ENCODE data around the gene NEGR1. TPM values are rescaled to one million over a fixed set of nuclear protein-coding genes. Genes with fewer than 3 reads are reported as not detected.

Gene NEGR1
- total and polyA plus RNA-seq, 11 donors: 1.7 to 11.3 (median 6.8) TPM

GRCh38 chr1:72141875-72142274 lies 140.5 kb downstream of the NEGR1 start:
- Histone ChIP-seq H3K4me3 (no peak overlapping the region), H3K36me3 (no peaks in the 10 kb centered on the region), H3K27me3 (no peaks in the 10 kb centered on the region), H3K9me3 (peaks cover 0 to 14% (median 3%) of the 10 kb centered on the region in 12 donors), H3K27ac (no peak overlapping the region), H3K4me1 (no peaks in the 10 kb centered on the region)
- intact Hi-C loops (cut with DNase I): no loop called here
- WGBS, 4 donors: 75 to 84% (median 81%) methylated on average over 4 of the region's 4 CpGs
- TF ChIP-seq CTCF (IDR thresholded peaks at IDR 0.05): no peak
- no peak for TF ChIP-seq POLR2A (IDR thresholded peaks at IDR 0.05)
- ATAC-seq (no peak), DNase-seq (no peak)

- 71 to 86% (median 82%) methylated on average over 2 of the region's 2 CpGs for WGBS, 4 donors
- Histone ChIP-seq H3K27me3 (no peaks in the 10 kb centered on the region), H3K36me3 (no peaks in the 10 kb centered on the region), H3K9me3 (peaks cover 0 to 17% (median 3%) of the 10 kb centered on the region in 12 donors), H3K27ac (no peak overlapping the region), H3K4me3 (no peak overlapping the region), H3K4me1 (no peaks in the 10 kb centered on the region)
- no peak for TF ChIP-seq CTCF (IDR thresholded peaks at IDR 0.05)
- no peak for DNase-seq
- ATAC-seq: no peak
- intact Hi-C loops (cut with DNase I): no loop called here
Observed at GRCh38 chr1:72140222-72140621, 142.1 kb downstream of the NEGR1 start.

- TF ChIP-seq POLR2A (IDR thresholded peaks at IDR 0.05) (no peak), CTCF (IDR thresholded peaks at IDR 0.05) (no peak)
- WGBS, 4 donors: 70 to 77% (median 76%) methylated on average over 1 of the region's 1 CpG
- Histone ChIP-seq H3K27me3 (no peaks in the 10 kb centered on the region), H3K9me3 (peaks cover 0 to 17% (median 3%) of the 10 kb centered on the region in 12 donors), H3K36me3 (no peaks in the 10 kb centered on the region), H3K27ac (no peak overlapping the region), H3K4me1 (no peaks in the 10 kb centered on the region), H3K4me3 (no peak overlapping the region)
- intact Hi-C loops (cut with DNase I): no loop called here
- ATAC-seq: no peak
- no peak for DNase-seq
Observed at GRCh38 chr1:72137656-72138055, 144.7 kb downstream of the NEGR1 start.

GRCh38 chr1:72129869-72130268 lies 152.5 kb downstream of the NEGR1 start:
- H3K9me3 ChIP-seq: no peaks in the 10 kb centered on the region
- H3K27me3 ChIP-seq: no peaks in the 10 kb centered on the region
- DNase-seq: no peak
- no peak overlapping the region for H3K4me3 ChIP-seq
- no peak overlapping the region for H3K27ac ChIP-seq
- no peak for TF ChIP-seq CTCF (IDR thresholded peaks at IDR 0.05)
- TF ChIP-seq POLR2A (IDR thresholded peaks at IDR 0.05): no peak
- H3K4me1 ChIP-seq: no peaks in the 10 kb centered on the region
- intact Hi-C loops (cut with DNase I): no loop called here
- no peaks in the 10 kb centered on the region for H3K36me3 ChIP-seq
- 80 to 87% (median 86%) methylated on average over 2 of the region's 2 CpGs for WGBS, 4 donors
- no peak for ATAC-seq

All from heart left ventricle (tissue), 16 donors.